Breast epithelium (tissue), 4 donors: ENCODE results near the gene ID1. TPM values are rescaled to one million over a fixed set of nuclear protein-coding genes. Genes with fewer than 3 reads are reported as not detected.
"Not testable (repeated sequence)": the region's sequence is repeated elsewhere in the genome, so short reads cannot be mapped to it uniquely, and the experiment has no call there.

Source experiments
- DNase-seq, 2 donors: peaks; one replicate each; pipeline ENCODE4 v3.0.0-alpha.2; 2019; ENCODE audit warnings: low spot score in 2 of 2
- H3K27ac ChIP-seq, 2 donors: fragments of 200-600 bp; sonication (generic) in 1 of 2; one replicate each; pipeline ENCODE4 v1.5.1; 2016 to 2019; ENCODE audit warnings: mild to moderate bottlenecking in 1 of 2
- H3K27me3 ChIP-seq, 2 donors: fragments of 200-600 bp; sonication (generic) in 1 of 2; one replicate each; pipeline versions ENCODE4 v1.5.1 to v1.6.0; 2017 to 2019; ENCODE audit warnings: control low read depth in 1 of 2, mild to moderate bottlenecking in 1 of 2
- H3K36me3 ChIP-seq: fragments of 200-600 bp; one replicate; pipeline ENCODE4 v1.5.1; 2019
- H3K4me1 ChIP-seq, 2 donors: fragments of 200-600 bp; sonication (generic); one replicate each; pipeline ENCODE4 v1.5.1; 2016 to 2019; ENCODE audit warnings: control low read depth in 1 of 2
- H3K4me3 ChIP-seq, 3 donors: fragments of 200-600 bp; sonication (generic); 1 replicate in 2 of 3; 2 replicates in 1 of 3; pipeline ENCODE4 v1.5.1; 2016 to 2019; ENCODE audit warnings: mild to moderate bottlenecking in 3 of 3, moderate library complexity in 2 of 3
- H3K9me3 ChIP-seq, 2 donors: fragments of 200-600 bp; sonication (generic) in 1 of 2; one replicate each; pipeline ENCODE4 v1.5.1; 2016 to 2019; ENCODE audit warnings: control low read depth in 1 of 2
- POLR2A ChIP-seq: fragments of 450-650 bp; IDR thresholded peaks from one replicate; pipeline ENCODE4 v1.6.1; 2016; ENCODE audit warnings: antibody characterized with exemption, mild to moderate bottlenecking, moderate library complexity
- POLR2AphosphoS5 ChIP-seq, 3 donors: sonication (generic); formaldehyde crosslinking; IDR thresholded peaks; one replicate each; pipeline ENCODE4 v1.6.1; 2017; ENCODE audit warnings: antibody characterized with exemption in 3 of 3
- intact Hi-C: fragments of 100-400 bp; cut with DNase I; formaldehyde crosslinking; loops from one replicate; pipeline ENCODE4 v1.15.1; 2023; ENCODE audit warnings: low total_unique reads
- total RNA-seq, 3 donors: library from RNA; depleted of rRNA; stranded (reverse); fragments of >200 nt; gene quantifications; one replicate each; pipeline ENCODE4 v1.1.0, GENCODE V29; 2016
- TF ChIP-seq, protein P1 (sequence below), 3 donors: fragments of 450-650 bp; IDR thresholded peaks; one replicate each; pipeline ENCODE4 v1.5.1; 2016 to 2017; ENCODE audit warnings: antibody characterized with exemption in 3 of 3, mild to moderate bottlenecking in 3 of 3, moderate library complexity in 3 of 3

The ID1 gene
- total RNA-seq, 3 donors from 2014 or later, result 156 to 407 (median 270) TPM

DNA sequence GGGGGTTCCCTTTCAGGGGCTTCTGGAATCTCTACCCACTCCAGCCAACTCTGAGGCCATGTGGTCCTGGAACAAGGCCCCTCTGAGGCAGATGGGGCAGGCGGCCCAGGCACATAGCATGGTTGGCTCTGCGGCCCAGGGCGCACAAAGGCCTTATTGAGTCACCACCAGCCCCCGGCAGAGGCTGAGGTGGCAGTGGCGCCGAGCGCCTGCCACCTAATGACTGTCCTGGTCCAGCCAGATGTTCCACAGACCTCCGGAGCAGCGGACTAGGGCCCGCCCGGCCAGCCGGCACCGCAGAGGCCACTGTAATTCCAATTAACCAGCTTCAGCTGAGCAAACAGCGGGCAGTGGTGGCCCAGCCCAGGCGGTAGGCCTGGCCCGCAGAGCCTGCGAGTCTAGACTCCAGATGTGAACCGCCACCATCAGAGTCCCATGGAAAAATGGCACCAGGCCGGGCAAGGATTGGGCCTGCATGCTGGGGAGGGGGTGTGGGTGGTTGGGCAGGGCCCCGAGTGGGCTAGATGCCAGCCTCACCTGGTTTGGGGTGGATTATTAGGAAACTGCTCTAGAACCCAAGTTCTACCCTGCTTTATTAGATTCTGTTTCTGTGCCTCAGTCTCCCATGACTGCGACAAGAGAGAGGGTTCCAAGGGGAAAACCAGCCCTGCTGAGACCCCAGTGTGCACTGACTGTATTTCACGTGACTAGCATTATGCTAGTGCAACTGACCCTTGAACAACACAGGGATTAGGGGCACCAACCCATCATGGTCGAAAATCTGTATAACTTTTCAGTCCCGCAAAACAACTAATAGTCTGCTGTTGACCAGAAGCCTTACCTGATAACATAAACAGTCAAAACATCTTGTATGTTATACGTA lies 34.1 kb upstream of the ID1 start:
- no peaks in the 10 kb centered on the region for H3K9me3 ChIP-seq
- H3K27me3 ChIP-seq, result no peaks in the 10 kb centered on the region
- H3K36me3 ChIP-seq, result no peaks in the 10 kb centered on the region
- H3K4me3 ChIP-seq, result no peak overlapping the region
- DNase-seq, result peak in 1 of 2 donors; percentile 44
- intact Hi-C loops, result loop anchor here (5.0 kb wide), 1 partner anchor 36 kb away; the partner anchor contains the start of gene ID1
- H3K4me1 ChIP-seq, result peaks cover 0 to 9% of the 10 kb centered on the region in 2 donors
- peak overlapping the region; percentile 76 to 93 for H3K27ac ChIP-seq
- peak in 1 of 3 donors; percentile 23 for TF ChIP-seq POLR2AphosphoS5 (IDR thresholded peaks at IDR 0.05)
- TF ChIP-seq, protein P1, sequence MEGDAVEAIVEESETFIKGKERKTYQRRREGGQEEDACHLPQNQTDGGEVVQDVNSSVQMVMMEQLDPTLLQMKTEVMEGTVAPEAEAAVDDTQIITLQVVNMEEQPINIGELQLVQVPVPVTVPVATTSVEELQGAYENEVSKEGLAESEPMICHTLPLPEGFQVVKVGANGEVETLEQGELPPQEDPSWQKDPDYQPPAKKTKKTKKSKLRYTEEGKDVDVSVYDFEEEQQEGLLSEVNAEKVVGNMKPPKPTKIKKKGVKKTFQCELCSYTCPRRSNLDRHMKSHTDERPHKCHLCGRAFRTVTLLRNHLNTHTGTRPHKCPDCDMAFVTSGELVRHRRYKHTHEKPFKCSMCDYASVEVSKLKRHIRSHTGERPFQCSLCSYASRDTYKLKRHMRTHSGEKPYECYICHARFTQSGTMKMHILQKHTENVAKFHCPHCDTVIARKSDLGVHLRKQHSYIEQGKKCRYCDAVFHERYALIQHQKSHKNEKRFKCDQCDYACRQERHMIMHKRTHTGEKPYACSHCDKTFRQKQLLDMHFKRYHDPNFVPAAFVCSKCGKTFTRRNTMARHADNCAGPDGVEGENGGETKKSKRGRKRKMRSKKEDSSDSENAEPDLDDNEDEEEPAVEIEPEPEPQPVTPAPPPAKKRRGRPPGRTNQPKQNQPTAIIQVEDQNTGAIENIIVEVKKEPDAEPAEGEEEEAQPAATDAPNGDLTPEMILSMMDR (IDR thresholded peaks at IDR 0.05), result no peak

- no peaks in the 10 kb centered on the region for H3K36me3 ChIP-seq
- H3K27ac ChIP-seq, result peak overlapping the region; percentile 93 to 94
- no peaks in the 10 kb centered on the region for H3K9me3 ChIP-seq
- no peaks in the 10 kb centered on the region for H3K27me3 ChIP-seq
- intact Hi-C loops, result loop anchor here (5.0 kb wide), 1 partner anchor 35 kb away; the partner anchor contains the start of gene ID1
- no peak for DNase-seq
- TF ChIP-seq, protein P1 (IDR thresholded peaks at IDR 0.05), result no peak
- TF ChIP-seq POLR2AphosphoS5 (IDR thresholded peaks at IDR 0.05) (no peak), POLR2A (no peak)
- peaks cover 0 to 9% of the 10 kb centered on the region in 2 donors for H3K4me1 ChIP-seq
- H3K4me3 ChIP-seq, result peak overlapping the region; percentile 49 to 70 (median 57)
These were observed 32.9 kb upstream of the ID1 start for GRCh38 chr20:31572042-31572700.

DNA sequence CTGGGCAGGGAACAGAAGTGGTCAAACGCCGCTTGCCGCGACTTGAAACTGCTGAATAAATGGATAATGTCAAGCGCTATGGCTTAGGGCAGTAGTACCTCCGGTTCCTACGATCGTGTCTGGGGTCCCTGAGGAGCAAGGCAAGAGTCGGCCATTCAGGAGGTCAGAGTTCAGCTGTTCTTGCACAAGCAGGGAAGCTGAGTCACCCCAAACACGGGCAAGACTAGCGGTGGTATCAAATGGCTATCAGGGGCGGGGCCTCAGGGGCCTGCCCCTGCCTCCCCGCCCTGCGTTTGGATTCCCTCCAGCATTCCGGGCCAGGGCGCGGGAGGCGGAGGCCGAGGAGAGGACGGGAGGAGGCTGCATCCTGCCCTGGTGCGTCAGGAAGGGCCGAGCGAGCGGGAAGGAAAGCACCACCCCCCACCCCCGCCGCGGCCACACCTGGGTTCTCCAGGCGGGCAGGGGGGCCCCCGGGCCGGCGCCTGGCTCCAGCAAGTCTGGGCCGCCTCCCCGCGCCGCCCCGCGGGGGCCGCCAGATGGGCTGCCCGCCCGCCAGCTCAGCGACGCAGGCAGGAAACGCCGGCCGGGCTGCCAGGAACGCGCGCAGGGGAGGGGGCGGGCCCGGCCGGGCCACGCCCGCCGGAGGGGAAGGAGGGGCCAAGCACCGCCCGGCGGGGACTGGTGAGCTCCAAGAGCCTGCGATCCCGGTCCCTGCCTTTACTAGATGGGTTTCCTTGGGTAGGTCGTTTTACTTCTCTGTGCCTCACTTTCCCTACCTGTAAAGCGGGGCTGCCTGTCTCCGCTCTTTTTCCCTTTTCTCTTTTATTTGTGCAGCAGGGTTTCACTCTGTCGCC lies 32.2 kb upstream of the ID1 start:
- intact Hi-C loops, result loop anchor here (5.0 kb wide), 1 partner anchor 34 kb away; the partner anchor contains the start of gene ID1
- peak; percentile 90 to 94 for DNase-seq
- H3K4me1 ChIP-seq, result peaks cover 0 to 9% of the 10 kb centered on the region in 2 donors

DNA sequence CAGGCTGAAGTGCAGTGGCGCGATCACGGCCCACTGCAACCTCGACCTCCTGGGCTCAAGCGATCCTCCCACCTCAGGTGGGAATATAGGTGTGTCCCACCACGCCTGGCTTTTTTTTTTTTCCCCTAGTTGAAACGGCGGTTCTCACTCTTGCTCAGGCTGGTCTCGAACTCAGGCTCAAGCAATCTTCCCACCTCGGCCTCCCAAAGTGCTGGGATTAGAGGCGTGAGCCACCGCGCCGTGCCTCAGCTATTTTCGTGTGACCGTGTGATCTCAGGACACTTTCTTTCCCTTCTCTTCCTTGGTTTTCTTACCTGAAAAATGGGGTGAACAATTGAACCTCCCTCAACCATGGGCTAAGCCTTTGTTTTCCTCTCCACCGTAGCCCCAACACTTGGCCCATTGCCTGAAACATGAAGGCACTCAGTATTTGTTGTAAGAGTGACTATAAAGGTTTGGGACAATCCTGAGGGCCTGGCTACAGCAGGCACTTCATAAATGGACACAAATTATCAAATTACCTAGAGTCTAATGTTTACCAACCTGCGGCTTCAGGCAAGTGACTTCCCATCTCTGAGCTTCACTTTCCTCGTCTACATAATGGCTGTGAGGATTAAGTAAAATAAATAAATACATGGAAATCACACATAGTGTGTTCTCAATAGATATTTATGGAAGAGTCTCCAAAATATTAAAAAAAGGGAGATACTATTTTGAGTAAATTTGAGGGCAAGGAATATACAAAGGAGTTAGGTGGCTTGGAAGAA lies 31.4 kb upstream of the ID1 start:
- intact Hi-C loops, result loop anchor here (5.0 kb wide), 1 partner anchor 34 kb away; the partner anchor contains the start of gene ID1
- Histone ChIP-seq H3K9me3 (no peaks in the 10 kb centered on the region), H3K27ac (peak overlapping the region; percentile 93 to 94), H3K4me3 (peak overlapping the region; percentile 49 to 70 (median 57)), H3K4me1 (peaks cover 0 to 9% of the 10 kb centered on the region in 2 donors), H3K27me3 (no peaks in the 10 kb centered on the region), H3K36me3 (no peaks in the 10 kb centered on the region)
- no peak for DNase-seq
- TF ChIP-seq, protein P1 (IDR thresholded peaks at IDR 0.05), result no peak
- TF ChIP-seq POLR2AphosphoS5 (IDR thresholded peaks at IDR 0.05), result no peak
- TF ChIP-seq POLR2A, result no peak

More for the DNA sequence above, 32.2 kb upstream of the ID1 start:
- Histone ChIP-seq H3K9me3 (no peaks in the 10 kb centered on the region), H3K27ac (peak overlapping the region; percentile 93 to 94), H3K4me3 (peak overlapping the region; percentile 49 to 70 (median 57)), H3K27me3 (no peaks in the 10 kb centered on the region), H3K36me3 (no peaks in the 10 kb centered on the region)
- TF ChIP-seq POLR2AphosphoS5 (IDR thresholded peaks at IDR 0.05), result peak; percentile 89 to 97 (median 95)
- TF ChIP-seq, protein P1 (IDR thresholded peaks at IDR 0.05), result peak in 1 of 3 donors; percentile 14
- TF ChIP-seq POLR2A, result no peak

- not testable (repeated sequence) for H3K4me1 ChIP-seq, H3K36me3 ChIP-seq, DNase-seq, H3K4me3 ChIP-seq, H3K27me3 ChIP-seq, H3K27ac ChIP-seq, H3K9me3 ChIP-seq
- intact Hi-C loops, result loop anchor here (5.0 kb wide), 1 partner anchor 32 kb away; the partner anchor contains the start of gene ID1
These were observed 30.1 kb upstream of the ID1 start for GRCh38 chr20:31574986-31575385.
